GM12891 (cell line): ENCODE results near the gene RAD50.

ENCODE experiments used
- DNase-seq: peaks from one replicate; pipeline ENCODE4 v3.0.0; 2011; ENCODE audit warnings: low spot score; ENCODE audit not compliant: insufficient read length
- FAIRE-seq: peaks from 2 replicates; lab custom pipeline; 2011; peaks lifted over from hg19 to GRCh38; lab: Jason Lieb, UNC
- PAX5 ChIP-seq: IDR thresholded peaks from 2 replicates; pipeline ENCODE4 v1.6.1; 2011; ENCODE audit warnings: low read length, moderate library complexity, mild to moderate bottlenecking; ENCODE audit not compliant: insufficient read depth, severe bottlenecking
- POLR2AphosphoS5 ChIP-seq: IDR thresholded peaks from 2 replicates; pipeline ENCODE4 v1.6.1; 2011; ENCODE audit warnings: low read depth, low read length, control low read depth
- SPI1 ChIP-seq: IDR thresholded peaks from 2 replicates; pipeline ENCODE4 v1.6.1; 2011; ENCODE audit warnings: low read depth, low read length, control low read depth

RAD50 gene

GRCh38 chr5:132692632-132692967, 135.8 kb downstream of the RAD50 start:
- DNase-seq (no peak), FAIRE-seq (no peak)
- TF ChIP-seq POLR2AphosphoS5 (no peak), SPI1 (no peak), PAX5 (no peak)
